NB4 (cell line): ENCODE results near the gene C1orf50.

Experiments
- CTCF ChIP-seq: IDR thresholded peaks from one replicate; pipeline ENCODE4 v1.5.1; 2012; ENCODE audit warnings: low read depth, low read length
- MYC ChIP-seq: IDR thresholded peaks from 2 replicates; pipeline ENCODE4 v1.6.1; 2011; ENCODE audit warnings: low read depth, low read length
- POLR2A ChIP-seq: IDR thresholded peaks from 2 replicates; pipeline ENCODE4 v1.6.1; 2011; ENCODE audit warnings: mild to moderate bottlenecking; ENCODE audit not compliant: insufficient read length; ENCODE audit errors: extremely low read depth
- TF ChIP-seq, protein P1 (sequence below): IDR thresholded peaks from 2 replicates; pipeline ENCODE4 v1.6.1; 2011; ENCODE audit warnings: low read depth, low read length

- no peak for TF ChIP-seq CTCF
- TF ChIP-seq, protein P1, sequence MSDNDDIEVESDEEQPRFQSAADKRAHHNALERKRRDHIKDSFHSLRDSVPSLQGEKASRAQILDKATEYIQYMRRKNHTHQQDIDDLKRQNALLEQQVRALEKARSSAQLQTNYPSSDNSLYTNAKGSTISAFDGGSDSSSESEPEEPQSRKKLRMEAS = no peak
- TF ChIP-seq MYC = no peak
- TF ChIP-seq POLR2A = no peak
These were observed 8.0 kb downstream of the C1orf50 start for GRCh38 chr1:42774928-42775526.
